GM10248 (cell line): ENCODE data around the gene KCNIP4.

ENCODE experiments used
- CTCF ChIA-PET: fragments of 300-600 bp; sonication (Branson Sonifier 250); formaldehyde crosslinking; extraction: SDS; loops from one replicate; lab custom pipeline; 2021; ENCODE audit warnings: antibody characterized with exemption; lab: Yijun Ruan, JAX
- POLR2A ChIA-PET: fragments of 350-650 bp; sonication (Branson Sonifier 250); formaldehyde crosslinking; extraction: SDS; loops from one replicate; lab custom pipeline; 2020; ENCODE audit warnings: antibody characterized with exemption; lab: Yijun Ruan, JAX
- DNase-seq: peaks from one replicate; pipeline ENCODE4 v3.0.0; 2012; ENCODE audit errors: extremely low spot score
- CTCF ChIP-seq: IDR thresholded peaks from 2 replicates; pipeline ENCODE4 v1.5.1; 2012; ENCODE audit warnings: mild to moderate bottlenecking, low read depth; ENCODE audit errors: extremely low read depth, missing control alignments, control extremely low read depth

The KCNIP4 gene

GRCh38 chr4:21192367-21192766, 756.2 kb downstream of the KCNIP4 start:
- CTCF ChIA-PET = no interaction called here
- TF ChIP-seq CTCF = no peak
- POLR2A ChIA-PET = no interaction called here
- no peak for DNase-seq

- no peak for TF ChIP-seq CTCF
- POLR2A ChIA-PET = no interaction called here
- no peak for DNase-seq
- CTCF ChIA-PET = no interaction called here
Measured at GRCh38 chr4:21191317-21191716, 757.3 kb downstream of the KCNIP4 start.

- POLR2A ChIA-PET = no interaction called here
- no peak for DNase-seq
- CTCF ChIA-PET = interaction anchor here (0.9 kb wide), 1 partner anchor 21 kb away, joined by 3 read pairs; no protein-coding TSS in a partner anchor
- TF ChIP-seq CTCF = no peak
Measured at GRCh38 chr4:21184788-21185187, 763.8 kb downstream of the KCNIP4 start.

GRCh38 chr4:21181716-21182115, 766.9 kb downstream of the KCNIP4 start:
- CTCF ChIA-PET = no interaction called here
- DNase-seq = no peak
- TF ChIP-seq CTCF = no peak
- POLR2A ChIA-PET = no interaction called here

- CTCF ChIA-PET = no interaction called here
Measured at GRCh38 chr4:21177871-21178270, 770.7 kb downstream of the KCNIP4 start.

GRCh38 chr4:21177092-21177491, 771.5 kb downstream of the KCNIP4 start:
- no peak for TF ChIP-seq CTCF
- ChIA-PET CTCF (no interaction called here), POLR2A (no interaction called here)
- DNase-seq = no peak

More at GRCh38 chr4:21177871-21178270, 770.7 kb downstream of the KCNIP4 start:
- no peak for DNase-seq
- no peak for TF ChIP-seq CTCF
- POLR2A ChIA-PET = no interaction called here

- TF ChIP-seq CTCF = no peak
- DNase-seq = no peak
- POLR2A ChIA-PET = no interaction called here
- CTCF ChIA-PET = interaction anchor here (1.3 kb wide), 1 partner anchor 12 kb away, joined by 4 read pairs; no protein-coding TSS in a partner anchor
Measured at GRCh38 chr4:21167711-21168110, 780.9 kb downstream of the KCNIP4 start.
